ENCODE measurements around the gene TBC1D23. TPM values are rescaled to one million over a fixed set of nuclear protein-coding genes. Genes with fewer than 3 reads are reported as not detected.

The TBC1D23 gene
- total RNA-seq, 4 donors from 2014 or later, result 21.2 to 32.8 (median 26.9) TPM

DNA sequence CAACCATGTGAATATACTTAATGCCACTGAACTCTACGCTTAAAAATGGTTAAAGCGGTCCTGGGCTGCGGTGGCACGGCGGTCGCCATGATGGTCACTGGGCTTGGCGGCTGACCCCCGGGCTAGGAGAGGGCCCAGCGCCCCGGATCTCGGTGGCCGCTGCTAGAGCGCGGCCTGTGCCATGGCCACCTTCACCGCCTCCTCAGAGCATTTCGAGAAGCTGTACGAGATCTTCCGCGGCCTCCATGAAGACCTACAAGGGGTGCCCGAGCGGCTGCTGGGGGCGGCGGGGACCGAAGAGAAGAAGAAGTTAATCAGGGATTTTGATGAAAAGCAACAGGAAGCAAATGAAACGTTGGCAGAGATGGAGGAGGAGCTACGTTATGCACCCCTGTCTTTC lies 35.6 kb upstream of the TBC1D23 start:
- H3K36me3 ChIP-seq, result no peaks in the 10 kb centered on the region
- peaks cover 0 to 11% (median 3%) of the 10 kb centered on the region in 4 donors for H3K4me1 ChIP-seq
- no peak overlapping the region for H3K27ac ChIP-seq (replicated peaks in 1 of 4)
- no peaks in the 10 kb centered on the region for H3K27me3 ChIP-seq
- TF ChIP-seq EP300 (IDR thresholded peaks at IDR 0.05) (no peak), POLR2A (IDR thresholded peaks at IDR 0.05; ENCODE audit: low read depth) (no peak), POLR2AphosphoS5 (IDR thresholded peaks at IDR 0.05) (no peak)
- TF ChIP-seq, protein P1, sequence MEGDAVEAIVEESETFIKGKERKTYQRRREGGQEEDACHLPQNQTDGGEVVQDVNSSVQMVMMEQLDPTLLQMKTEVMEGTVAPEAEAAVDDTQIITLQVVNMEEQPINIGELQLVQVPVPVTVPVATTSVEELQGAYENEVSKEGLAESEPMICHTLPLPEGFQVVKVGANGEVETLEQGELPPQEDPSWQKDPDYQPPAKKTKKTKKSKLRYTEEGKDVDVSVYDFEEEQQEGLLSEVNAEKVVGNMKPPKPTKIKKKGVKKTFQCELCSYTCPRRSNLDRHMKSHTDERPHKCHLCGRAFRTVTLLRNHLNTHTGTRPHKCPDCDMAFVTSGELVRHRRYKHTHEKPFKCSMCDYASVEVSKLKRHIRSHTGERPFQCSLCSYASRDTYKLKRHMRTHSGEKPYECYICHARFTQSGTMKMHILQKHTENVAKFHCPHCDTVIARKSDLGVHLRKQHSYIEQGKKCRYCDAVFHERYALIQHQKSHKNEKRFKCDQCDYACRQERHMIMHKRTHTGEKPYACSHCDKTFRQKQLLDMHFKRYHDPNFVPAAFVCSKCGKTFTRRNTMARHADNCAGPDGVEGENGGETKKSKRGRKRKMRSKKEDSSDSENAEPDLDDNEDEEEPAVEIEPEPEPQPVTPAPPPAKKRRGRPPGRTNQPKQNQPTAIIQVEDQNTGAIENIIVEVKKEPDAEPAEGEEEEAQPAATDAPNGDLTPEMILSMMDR (IDR thresholded peaks at IDR 0.05), result no peak
- intact Hi-C loops (cut with DNase I), result no loop called here
- 97% methylated on average over 26 of the region's 26 CpGs for WGBS
- DNase-seq (ENCODE audit: extremely low spot score), result peak; percentile 57
- no peak overlapping the region for H3K4me3 ChIP-seq
- H3K9me3 ChIP-seq, result peaks cover 0 to under 1% (median 0%) of the 10 kb centered on the region in 4 donors

GRCh38 chr3:100225883-100226282 lies 34.9 kb upstream of the TBC1D23 start:
- Histone ChIP-seq H3K27me3 (no peaks in the 10 kb centered on the region), H3K4me3 (no peak overlapping the region), H3K9me3 (no peaks in the 10 kb centered on the region), H3K4me1 (peaks cover 0 to 11% (median 3%) of the 10 kb centered on the region in 4 donors), H3K36me3 (no peaks in the 10 kb centered on the region), H3K27ac (replicated peaks in 1 of 4) (no peak overlapping the region)
- TF ChIP-seq POLR2A (IDR thresholded peaks at IDR 0.05; ENCODE audit: low read depth) (no peak), POLR2AphosphoS5 (IDR thresholded peaks at IDR 0.05) (no peak)
- TF ChIP-seq, protein P1 (IDR thresholded peaks at IDR 0.05), result no peak
- intact Hi-C loops (cut with DNase I), result no loop called here
- 91% methylated on average over 8 of the region's 8 CpGs for WGBS
- peak; percentile 5 for DNase-seq (ENCODE audit: extremely low spot score)

GRCh38 chr3:100226712-100227429 lies 33.9 kb upstream of the TBC1D23 start:
- no peaks in the 10 kb centered on the region for H3K27me3 ChIP-seq
- 52% methylated on average over 6 of the region's 6 CpGs for WGBS
- peak overlapping the region; percentile 4 to 30 (median 18) for H3K27ac ChIP-seq (replicated peaks in 1 of 4)
- no peaks in the 10 kb centered on the region for H3K9me3 ChIP-seq
- H3K4me1 ChIP-seq, result peaks cover 0 to 11% (median 3%) of the 10 kb centered on the region in 4 donors
- intact Hi-C loops (cut with DNase I), result no loop called here
- no peaks in the 10 kb centered on the region for H3K36me3 ChIP-seq
- no peak for TF ChIP-seq POLR2A (IDR thresholded peaks at IDR 0.05; ENCODE audit: low read depth)
- no peak for TF ChIP-seq EP300 (IDR thresholded peaks at IDR 0.05)
- TF ChIP-seq, protein P1 (IDR thresholded peaks at IDR 0.05), result no peak
- TF ChIP-seq POLR2AphosphoS5 (IDR thresholded peaks at IDR 0.05), result no peak
- DNase-seq (ENCODE audit: extremely low spot score), result no peak
- H3K4me3 ChIP-seq, result no peak overlapping the region

DNA sequence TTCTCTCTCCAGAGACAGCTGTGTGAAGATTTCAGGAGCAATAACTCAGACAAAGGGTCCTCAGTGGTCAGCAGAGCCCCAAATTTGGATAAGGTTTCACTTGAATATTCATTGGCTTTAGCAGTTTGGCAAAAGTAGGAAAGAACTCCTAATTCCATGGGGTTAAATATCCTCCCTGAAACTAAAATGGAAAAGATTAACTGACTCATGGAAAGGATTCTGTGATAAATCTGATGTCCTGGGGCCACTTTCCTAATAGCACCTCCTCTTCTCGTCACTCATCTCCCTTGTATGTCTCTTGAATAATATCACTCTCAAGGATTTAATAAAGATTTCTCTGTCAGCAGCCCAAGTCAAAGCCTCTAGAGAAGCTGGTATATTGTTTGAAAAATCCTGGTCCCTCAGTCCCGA lies 33.3 kb upstream of the TBC1D23 start:
- intact Hi-C loops (cut with DNase I), result no loop called here
- H3K36me3 ChIP-seq, result no peaks in the 10 kb centered on the region
- 92% methylated on average over 2 of the region's 2 CpGs for WGBS
- H3K27me3 ChIP-seq, result no peaks in the 10 kb centered on the region
- TF ChIP-seq EP300 (IDR thresholded peaks at IDR 0.05), result no peak
- no peak for TF ChIP-seq POLR2A (IDR thresholded peaks at IDR 0.05; ENCODE audit: low read depth)
- TF ChIP-seq POLR2AphosphoS5 (IDR thresholded peaks at IDR 0.05), result no peak
- TF ChIP-seq, protein P1 (IDR thresholded peaks at IDR 0.05), result no peak
- peak; percentile 68 for DNase-seq (ENCODE audit: extremely low spot score)
- peaks cover 0 to 11% (median 3%) of the 10 kb centered on the region in 4 donors for H3K4me1 ChIP-seq
- no peaks in the 10 kb centered on the region for H3K9me3 ChIP-seq
- no peak overlapping the region for H3K4me3 ChIP-seq
- peak overlapping the region in 2 of 4 donors; percentile 4 to 30 for H3K27ac ChIP-seq (replicated peaks in 1 of 4)

All from esophagus muscularis mucosa (tissue), 4 donors.